H9 (cell line): ENCODE data around the gene CEP68. TPM values are rescaled to one million over a fixed set of nuclear protein-coding genes. Genes with fewer than 3 reads are reported as not detected.

Experiments
- DNase-seq: peaks from one replicate; pipeline ENCODE4 v3.0.0-alpha.2; 2017
- H2AFZ ChIP-seq: one replicate; pipeline ENCODE4 v1.6.1; 2013; ENCODE audit warnings: mild to moderate bottlenecking, low read length, control low read depth, moderate library complexity
- H2AK5ac ChIP-seq: 2 replicates; pipeline ENCODE4 v1.6.1; 2013; ENCODE audit warnings: low read length, control low read depth, mixed read lengths; ENCODE audit not compliant: insufficient read length
- H2BK120ac ChIP-seq: one replicate; pipeline ENCODE4 v1.6.1; 2013; ENCODE audit warnings: low read depth, mild to moderate bottlenecking, low read length, control low read depth, inconsistent platforms; ENCODE audit not compliant: poor library complexity, severe bottlenecking
- H2BK12ac ChIP-seq: 2 replicates; pipeline ENCODE4 v1.6.1; 2013; ENCODE audit warnings: low read length, control low read depth, mixed read lengths, low read depth; ENCODE audit not compliant: insufficient read length
- H2BK15ac ChIP-seq: 2 replicates; pipeline ENCODE4 v1.6.1; 2013; ENCODE audit warnings: low read depth, low read length, control low read depth
- H2BK20ac ChIP-seq: one replicate; pipeline ENCODE4 v1.6.1; 2013; ENCODE audit warnings: low read depth, mild to moderate bottlenecking, low read length, control low read depth, inconsistent platforms; ENCODE audit not compliant: poor library complexity, severe bottlenecking
- H2BK5ac ChIP-seq: 2 replicates; pipeline ENCODE4 v1.6.1; 2013; ENCODE audit warnings: low read length, control low read depth, mixed read lengths; ENCODE audit not compliant: insufficient read length
- H3K14ac ChIP-seq: 2 replicates; pipeline ENCODE4 v1.6.1; 2013; ENCODE audit warnings: low read length, control low read depth; ENCODE audit not compliant: insufficient read depth
- H3K18ac ChIP-seq: 2 replicates; pipeline ENCODE4 v1.6.1; 2013; ENCODE audit warnings: low read depth, mild to moderate bottlenecking, mixed read lengths, low read length, control low read depth; ENCODE audit not compliant: insufficient read length
- H3K23ac ChIP-seq: 2 replicates; pipeline ENCODE4 v1.6.1; 2013; ENCODE audit warnings: low read length, control low read depth, mixed read lengths, low read depth; ENCODE audit not compliant: insufficient read length
- H3K23me2 ChIP-seq: 2 replicates; pipeline ENCODE4 v1.6.1; 2013; ENCODE audit warnings: low read depth, mild to moderate bottlenecking, mixed read lengths, low read length, control low read depth; ENCODE audit not compliant: insufficient read length, poor library complexity, severe bottlenecking
- H3K27ac ChIP-seq: 2 replicates; pipeline ENCODE4 v1.5.1; 2013; ENCODE audit warnings: low read length, control low read depth, mixed read lengths, low read depth; ENCODE audit not compliant: insufficient read length
- H3K27me3 ChIP-seq: 2 replicates; pipeline ENCODE4 v1.6.1; 2013; ENCODE audit warnings: low read length, control low read depth, inconsistent platforms; ENCODE audit not compliant: insufficient read depth
- H3K4ac ChIP-seq: 2 replicates; pipeline ENCODE4 v1.6.1; 2013; ENCODE audit warnings: low read depth, mild to moderate bottlenecking, control low read depth, inconsistent platforms, low read length, moderate library complexity
- H3K4me1 ChIP-seq: 2 replicates; pipeline ENCODE4 v1.6.1; 2013; ENCODE audit warnings: low read length, control low read depth, inconsistent platforms; ENCODE audit not compliant: insufficient read depth
- H3K4me2 ChIP-seq: 2 replicates; pipeline ENCODE4 v1.6.1; 2013; ENCODE audit warnings: low read length, control low read depth, mixed read lengths; ENCODE audit not compliant: insufficient read length, insufficient read depth
- H3K56ac ChIP-seq: 2 replicates; pipeline ENCODE4 v1.6.1; 2013; ENCODE audit warnings: low read depth, mild to moderate bottlenecking, mixed read lengths, low read length, control low read depth; ENCODE audit not compliant: insufficient read length
- H3K79me1 ChIP-seq: 2 replicates; pipeline ENCODE4 v1.6.1; 2013; ENCODE audit warnings: low read depth, mild to moderate bottlenecking, moderate library complexity, low read length, control low read depth, inconsistent platforms; ENCODE audit not compliant: insufficient read depth, poor library complexity, severe bottlenecking
- H3K79me2 ChIP-seq: 2 replicates; pipeline ENCODE4 v1.6.1; 2013; ENCODE audit warnings: low read length, control low read depth, inconsistent platforms; ENCODE audit not compliant: insufficient read depth
- H3K9ac ChIP-seq: 2 replicates; pipeline ENCODE4 v1.6.1; 2013; ENCODE audit warnings: low read length, control low read depth, mixed read lengths; ENCODE audit not compliant: insufficient read length; ENCODE audit errors: extremely low read depth
- H3K9me3 ChIP-seq: one replicate; pipeline ENCODE4 v1.6.1; 2013; ENCODE audit warnings: low read depth, low read length, inconsistent platforms; ENCODE audit not compliant: control insufficient read depth
- H3T11ph ChIP-seq: one replicate; pipeline ENCODE4 v1.6.1; 2013; ENCODE audit warnings: mild to moderate bottlenecking, low read length, control low read depth, inconsistent platforms
- H4K20me1 ChIP-seq: one replicate; pipeline ENCODE4 v1.6.1; 2013; ENCODE audit not compliant: control insufficient read depth, insufficient read length, insufficient read depth
- H4K5ac ChIP-seq: 2 replicates; pipeline ENCODE4 v1.6.1; 2013; ENCODE audit warnings: low read depth, mild to moderate bottlenecking, mixed read lengths, low read length, control low read depth; ENCODE audit not compliant: insufficient read length
- H4K8ac ChIP-seq: replicated peaks from 2 replicates; pipeline ENCODE4 v1.6.1; 2013; ENCODE audit warnings: low read length, control low read depth, mixed read lengths, low read depth; ENCODE audit not compliant: insufficient read length
- H4K91ac ChIP-seq: 2 replicates; pipeline ENCODE4 v1.6.1; 2013; ENCODE audit warnings: low read depth, mild to moderate bottlenecking, moderate library complexity, mixed read lengths, low read length, control low read depth; ENCODE audit not compliant: insufficient read length
- H3K27ac Mint-ChIP-seq, 3 experiments: 2 replicates in 2 of 3; 3 replicates in 1 of 3; pipeline ENCODE4 v1.8.0; 2020 to 2021; ENCODE audit warnings: mixed read lengths in 3 of 3, mild to moderate bottlenecking in 1 of 3, moderate library complexity in 1 of 3
- H3K27me3 Mint-ChIP-seq: 2 replicates; pipeline ENCODE4 v1.8.0; 2021; ENCODE audit warnings: low read depth, mild to moderate bottlenecking, moderate library complexity, mixed read lengths
- H3K36me3 Mint-ChIP-seq, 3 experiments: 2 replicates in 2 of 3; 3 replicates in 1 of 3; pipeline ENCODE4 v1.8.0; 2020 to 2021; ENCODE audit warnings: low read depth in 3 of 3, mixed read lengths in 3 of 3; ENCODE audit not compliant: insufficient read depth in 1 of 3
- H3K4me1 Mint-ChIP-seq, 2 experiments: 2 replicates each; pipeline ENCODE4 v1.8.0; 2020; ENCODE audit warnings: mixed read lengths in 2 of 2
- H3K4me3 Mint-ChIP-seq, 2 experiments: 2 replicates in 1 of 2; 3 replicates in 1 of 2; pipeline ENCODE4 v1.8.0; 2020 to 2021; ENCODE audit warnings: mild to moderate bottlenecking in 2 of 2, mixed read lengths in 2 of 2, moderate library complexity in 1 of 2
- H3K9me3 Mint-ChIP-seq, 2 experiments: 2 replicates in 1 of 2; 3 replicates in 1 of 2; pipeline ENCODE4 v1.8.0; 2020; ENCODE audit warnings: mild to moderate bottlenecking in 2 of 2, mixed read lengths in 2 of 2, moderate library complexity in 1 of 2
- CTCF ChIP-seq: fragments of 200-600 bp; sonication (generic); conservative IDR thresholded peaks from 3 replicates; pipeline ENCODE4 v1.8.0; 2021; ENCODE audit warnings: antibody characterized with exemption, mild to moderate bottlenecking
- WGBS: extraction: QIAGEN DNeasy Blood & Tissue Kit; methylation state at CpG from one replicate; pipeline ENCODE4 v1.1.7; 2013; ENCODE audit warnings: missing lambda C conversion rate, low lambda C conversion rate, mixed read lengths; ENCODE audit not compliant: insufficient read length; ENCODE audit errors: extremely low coverage; 5-methylcytosine and 5-hydroxymethylcytosine counted together
- total RNA-seq: library from RNA; stranded (reverse); gene quantifications from 2 replicates; pipeline ENCODE4 v1.2.1, GENCODE V29; 2021

The CEP68 gene
- total RNA-seq, 1 experiment from 2014 or later, result 20.2 TPM

- TF ChIP-seq CTCF, result no peak
Measured at GRCh38 chr2:65098741-65099140, 42.5 kb downstream of the CEP68 start.

More at GRCh38 chr2:65098741-65099140, 42.5 kb downstream of the CEP68 start:
- Histone ChIP-seq H2AFZ (no peak overlapping the region), H3K9me3 (no peaks in the 10 kb centered on the region), H2BK5ac (no peak overlapping the region), H4K20me1 (no peaks in the 10 kb centered on the region), H3K23ac (no peak overlapping the region), H2BK12ac (no peak overlapping the region), H3K4me2 (no peak overlapping the region), H3K18ac (no peak overlapping the region), H2BK120ac (no peak overlapping the region), H3K56ac (no peak overlapping the region), H3K9ac (no peak overlapping the region), H3K27ac (no peak overlapping the region), H3K4me1 (no peaks in the 10 kb centered on the region), H3K14ac (no peak overlapping the region), H3K27me3 (no peaks in the 10 kb centered on the region), H2BK20ac (no peak overlapping the region), H4K8ac (no peak overlapping the region), H2AK5ac (no peak overlapping the region), H4K91ac (no peak overlapping the region), H3K79me2 (no peaks in the 10 kb centered on the region), H3K79me1 (no peaks in the 10 kb centered on the region), H3K23me2 (no peaks in the 10 kb centered on the region), H4K5ac (no peak overlapping the region), H3K4ac (no peak overlapping the region), H2BK15ac (no peak overlapping the region), H3T11ph (no peak overlapping the region)
- Mint-ChIP-seq H3K4me1 (no peaks in the 10 kb centered on the region), H3K9me3 (no peaks in the 10 kb centered on the region), H3K36me3 (peaks cover 13 to 57% (median 36%) of the 10 kb centered on the region in 3 experiments; a peak in 6 of 7 replicates), H3K27ac (no peak overlapping the region), H3K4me3 (no peak overlapping the region), H3K27me3 (no peaks in the 10 kb centered on the region)
- DNase-seq, result no peak
- no CpG with 5 or more reads among the region's 5 CpGs for WGBS
